Fibroblast of lung (primary cell): Measurements from ENCODE around the gene ACTG1.
A peak's percentile ranks its signal among the peaks of the same experiment; 100 is the strongest.

ENCODE experiments used
- EZH2 ChIP-seq: IDR thresholded peaks from 2 replicates; pipeline ENCODE4 v1.5.1; 2012; ENCODE audit warnings: low read length, control low read depth, mild to moderate bottlenecking; ENCODE audit errors: missing control alignments
- TF ChIP-seq, protein P1 (sequence below), 2 donors: IDR thresholded peaks in 1 of 2; conservative IDR thresholded peaks in 1 of 2; 1 replicate in 1 of 2; 2 replicates in 1 of 2; pipeline ENCODE4 v1.5.1; 2011 to 2012; ENCODE audit warnings: low read length in 2 of 2, control low read depth in 1 of 2, inconsistent platforms in 1 of 2, low read depth in 1 of 2, mild to moderate bottlenecking in 1 of 2

DNA sequence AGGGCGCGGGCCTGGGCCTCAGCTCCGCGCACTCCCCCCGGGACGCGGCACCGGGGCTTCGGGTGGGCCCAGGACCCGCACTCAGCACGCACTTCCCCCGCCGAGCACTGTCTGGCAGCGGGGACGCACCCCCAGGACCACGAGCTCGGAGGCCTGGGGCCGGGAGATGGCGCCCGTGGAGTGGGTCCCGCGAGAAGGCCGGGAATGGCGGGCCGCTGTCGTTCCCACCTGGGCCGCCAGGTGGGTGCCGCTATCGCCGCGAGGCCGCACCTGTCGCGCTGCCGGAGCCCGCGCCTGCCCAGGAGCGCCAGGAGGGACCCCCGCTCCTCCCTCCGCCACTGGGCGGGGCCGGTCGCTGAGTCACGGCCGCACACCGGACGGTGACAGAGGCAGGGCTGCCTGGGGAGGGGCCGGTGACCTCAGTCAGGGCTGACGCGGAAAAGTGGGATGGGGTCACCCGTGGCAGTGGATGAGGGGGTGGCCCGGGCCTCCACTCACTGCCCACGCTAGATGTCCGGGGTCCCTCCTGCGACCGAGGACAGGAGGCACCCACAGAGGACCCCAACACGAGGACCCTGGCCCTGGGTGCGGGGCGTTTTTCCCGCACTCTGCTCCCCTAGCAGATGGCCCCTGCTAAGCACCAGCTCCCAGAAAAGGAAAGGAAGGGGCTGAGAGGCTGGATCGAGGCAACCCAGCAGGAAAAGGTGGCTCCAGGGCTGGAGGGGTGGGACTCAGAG, 6.9 kb upstream of the ACTG1 start:
- TF ChIP-seq, protein P1, sequence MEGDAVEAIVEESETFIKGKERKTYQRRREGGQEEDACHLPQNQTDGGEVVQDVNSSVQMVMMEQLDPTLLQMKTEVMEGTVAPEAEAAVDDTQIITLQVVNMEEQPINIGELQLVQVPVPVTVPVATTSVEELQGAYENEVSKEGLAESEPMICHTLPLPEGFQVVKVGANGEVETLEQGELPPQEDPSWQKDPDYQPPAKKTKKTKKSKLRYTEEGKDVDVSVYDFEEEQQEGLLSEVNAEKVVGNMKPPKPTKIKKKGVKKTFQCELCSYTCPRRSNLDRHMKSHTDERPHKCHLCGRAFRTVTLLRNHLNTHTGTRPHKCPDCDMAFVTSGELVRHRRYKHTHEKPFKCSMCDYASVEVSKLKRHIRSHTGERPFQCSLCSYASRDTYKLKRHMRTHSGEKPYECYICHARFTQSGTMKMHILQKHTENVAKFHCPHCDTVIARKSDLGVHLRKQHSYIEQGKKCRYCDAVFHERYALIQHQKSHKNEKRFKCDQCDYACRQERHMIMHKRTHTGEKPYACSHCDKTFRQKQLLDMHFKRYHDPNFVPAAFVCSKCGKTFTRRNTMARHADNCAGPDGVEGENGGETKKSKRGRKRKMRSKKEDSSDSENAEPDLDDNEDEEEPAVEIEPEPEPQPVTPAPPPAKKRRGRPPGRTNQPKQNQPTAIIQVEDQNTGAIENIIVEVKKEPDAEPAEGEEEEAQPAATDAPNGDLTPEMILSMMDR (conservative IDR thresholded peaks at IDR 0.05 in 1 of 2, IDR thresholded peaks at IDR 0.05 in 1 of 2; ENCODE audit: low read depth in 1 of 2, low read length in 2 of 2): peak in 1 of 2 donors; percentile 4
- no peak for TF ChIP-seq EZH2
